M059J (cell line): ENCODE results near the gene ADAMTSL2. TPM values are rescaled to one million over a fixed set of nuclear protein-coding genes. Genes with fewer than 3 reads are reported as not detected.

Experiments
- DNase-seq: peaks from one replicate; pipeline ENCODE4 v3.0.0-alpha.2; 2012; ENCODE audit warnings: low read depth
- total RNA-seq: library from RNA; depleted of rRNA; stranded (reverse); fragments of >200 nt; shearing (Covaris generic); gene quantifications from 2 replicates; pipeline ENCODE4 v1.2.3, GENCODE V29; 2014

Gene ADAMTSL2
- total RNA-seq, 1 experiment from 2014 or later = 0.10 TPM

GRCh38 chr9:133499892-133500270 is 34.6 kb upstream of the ADAMTSL2 start:
- DNase-seq = no peak

- no peak for DNase-seq
Measured at GRCh38 chr9:133502112-133502511, 32.4 kb upstream of the ADAMTSL2 start.

DNA sequence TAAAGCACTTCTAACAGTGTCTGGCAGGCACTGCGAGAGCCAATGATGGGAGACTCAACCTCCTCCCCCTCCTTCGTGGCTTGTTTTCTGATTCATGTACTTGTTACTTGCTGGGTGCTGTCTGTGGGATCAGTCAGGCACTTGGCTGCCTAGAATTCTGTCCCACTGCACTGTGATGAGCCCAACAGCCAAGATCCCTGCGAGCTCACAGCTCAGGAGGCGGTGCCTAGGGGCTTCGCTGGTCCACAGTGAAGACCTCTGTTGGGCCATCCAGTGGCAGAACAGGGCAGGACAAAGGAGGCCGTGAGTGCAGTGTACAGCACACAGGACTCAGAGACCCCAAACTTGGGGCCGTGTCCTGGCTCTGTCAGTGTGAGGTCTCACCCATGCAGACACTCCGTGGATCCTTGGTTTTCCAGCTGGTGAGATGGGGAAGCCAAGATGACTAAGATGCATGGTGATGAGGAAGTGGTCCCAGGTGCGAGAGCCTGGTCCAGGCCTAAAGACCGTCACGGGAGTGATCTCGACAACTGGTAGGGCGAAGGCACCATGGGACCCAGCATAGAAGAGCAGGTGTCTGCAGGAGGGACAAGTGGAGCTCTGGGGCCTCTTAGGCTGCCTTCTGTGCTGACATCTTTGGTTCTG is 29.2 kb upstream of the ADAMTSL2 start:
- peak; percentile 58 for DNase-seq

GRCh38 chr9:133505901-133506652 is 28.4 kb upstream of the ADAMTSL2 start:
- peak; percentile 26 for DNase-seq

DNA sequence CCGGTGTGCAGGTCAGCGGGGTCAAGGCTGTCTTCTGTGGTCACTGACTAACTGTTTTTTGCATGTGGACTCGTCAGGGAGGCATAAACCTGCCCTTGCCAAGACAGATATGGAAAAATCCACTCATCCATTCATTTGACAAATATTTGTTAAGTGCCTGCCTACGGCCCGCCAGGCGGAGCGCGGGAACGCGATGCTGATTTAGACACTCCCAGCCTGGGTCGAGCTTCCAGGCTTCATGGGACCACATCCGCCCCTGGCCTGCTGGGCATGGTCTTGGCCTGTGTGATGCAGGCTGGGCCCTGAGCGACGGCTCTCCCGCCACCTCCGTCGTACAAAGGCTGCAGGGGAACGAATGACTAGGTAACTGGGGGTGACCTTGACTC is 27.9 kb upstream of the ADAMTSL2 start:
- peak; percentile 100 for DNase-seq

- DNase-seq = no peak
Measured at GRCh38 chr9:133507246-133507965, 27.1 kb upstream of the ADAMTSL2 start.

GRCh38 chr9:133508046-133508445 is 26.5 kb upstream of the ADAMTSL2 start:
- no peak for DNase-seq

- peak; percentile 83 for DNase-seq
Measured at GRCh38 chr9:133509179-133510083, 25.1 kb upstream of the ADAMTSL2 start.

- DNase-seq = no peak
Measured at GRCh38 chr9:133510926-133511505, 23.5 kb upstream of the ADAMTSL2 start.

- no peak for DNase-seq
Measured at GRCh38 chr9:133511607-133512006, 22.9 kb upstream of the ADAMTSL2 start.

- DNase-seq = no peak
Measured at GRCh38 chr9:133512253-133513213, 22.0 kb upstream of the ADAMTSL2 start.

DNA sequence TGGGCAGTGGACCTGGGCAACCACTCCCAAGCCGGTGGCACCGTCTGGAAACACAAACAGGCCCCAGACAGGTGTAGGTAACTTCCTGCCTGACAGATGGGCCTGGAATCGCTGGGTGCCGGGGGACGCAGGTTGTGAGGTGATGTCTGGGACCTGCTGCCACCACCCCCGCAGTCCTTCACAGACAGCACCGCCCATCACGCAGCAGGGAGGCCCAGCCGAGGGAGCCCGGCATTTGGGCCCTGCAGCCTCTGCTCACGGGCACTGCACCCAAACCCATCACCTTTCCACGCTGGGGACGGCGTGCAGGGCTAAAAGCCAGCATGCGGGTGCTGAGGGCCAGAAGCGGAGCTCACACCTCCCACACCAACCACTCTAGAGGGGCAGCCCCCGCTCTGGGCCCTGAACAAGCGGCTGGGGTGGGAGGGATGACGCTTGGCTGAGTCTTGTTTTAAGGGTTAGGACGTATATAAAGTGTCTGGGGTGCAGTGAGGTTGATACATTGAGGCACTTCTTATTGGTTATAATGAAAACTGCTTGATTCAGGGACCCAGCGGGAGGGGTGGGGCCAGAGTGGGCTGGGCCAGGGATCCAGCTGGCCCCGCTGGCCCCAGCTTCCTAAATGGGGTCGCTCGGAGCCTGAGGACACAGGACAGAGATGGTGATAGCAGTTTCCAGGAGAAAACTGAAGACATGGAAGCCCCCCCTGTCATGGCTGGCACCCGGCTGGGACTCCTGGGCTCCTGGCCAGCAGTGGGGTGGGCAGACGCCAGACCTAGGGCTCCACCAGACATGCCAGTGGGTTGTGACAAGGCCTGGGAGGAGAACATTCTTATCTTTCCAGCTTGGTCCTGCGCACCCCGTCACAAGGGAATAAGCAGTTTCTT is 21.0 kb upstream of the ADAMTSL2 start:
- DNase-seq = no peak

GRCh38 chr9:133514460-133515239 is 19.9 kb upstream of the ADAMTSL2 start:
- DNase-seq = no peak

DNA sequence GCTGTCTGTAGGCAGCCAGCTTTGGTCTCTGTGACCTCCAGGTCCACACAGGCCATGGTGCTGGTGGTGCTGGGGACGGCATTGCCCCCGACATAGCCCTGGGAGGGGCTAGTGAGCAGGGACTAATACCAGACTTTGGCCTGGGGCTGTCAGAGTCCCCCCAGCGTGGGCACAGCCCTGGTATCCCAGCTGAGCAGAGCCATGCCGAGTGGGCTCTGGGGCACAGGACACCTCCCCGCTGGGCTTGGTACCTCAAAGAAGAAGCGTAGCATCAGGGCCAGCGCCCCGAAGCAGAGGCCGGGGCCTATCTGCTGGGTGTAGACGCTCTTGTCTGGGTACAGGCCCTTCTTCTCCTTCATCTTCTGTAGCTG is 19.3 kb upstream of the ADAMTSL2 start:
- DNase-seq = no peak

- no peak for DNase-seq
Measured at GRCh38 chr9:133515615-133516255, 18.8 kb upstream of the ADAMTSL2 start.

- no peak for DNase-seq
Measured at GRCh38 chr9:133516256-133516960, 18.1 kb upstream of the ADAMTSL2 start.

DNA sequence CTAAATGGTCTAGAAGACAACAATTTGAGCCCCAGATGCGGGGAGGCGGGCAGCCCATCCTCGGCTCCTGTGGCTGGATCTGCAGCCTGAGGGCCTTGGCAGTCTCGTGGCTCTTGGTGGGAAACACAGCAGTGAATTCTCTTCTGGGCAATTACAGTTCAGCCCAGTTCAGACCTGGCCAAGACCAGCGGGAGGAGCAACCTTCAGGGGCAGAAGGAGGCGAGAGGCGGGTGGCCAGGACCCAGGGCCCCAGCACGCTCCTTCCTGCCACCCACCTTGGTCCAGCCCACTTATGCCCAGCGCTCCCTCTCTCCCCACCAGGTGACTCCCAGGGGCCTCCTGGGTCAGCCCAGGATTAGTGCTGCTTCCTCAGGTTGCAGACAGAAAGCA is 17.5 kb upstream of the ADAMTSL2 start:
- no peak for DNase-seq
